ENCODE results near the gene PPIL4.

PPIL4 gene

GRCh38 chr6:149559389-149559788 lies 13.5 kb upstream of the PPIL4 start:
- Mint-ChIP-seq H3K4me1 (ENCODE audit: low read depth) (peaks cover 2% of the 10 kb centered on the region), H3K36me3 (ENCODE audit: low read depth) (no peaks in the 10 kb centered on the region), H3K9me3 (no peaks in the 10 kb centered on the region), H3K4me3 (no peak overlapping the region), H3K27ac (no peak overlapping the region), H3K27me3 (ENCODE audit: low read depth) (peaks cover 49% of the 10 kb centered on the region)
- DNase-seq (ENCODE audit: low spot score), result no peak

- Mint-ChIP-seq H3K27me3 (ENCODE audit: low read depth) (peaks cover 51% of the 10 kb centered on the region), H3K36me3 (ENCODE audit: low read depth) (no peaks in the 10 kb centered on the region), H3K27ac (no peak overlapping the region), H3K4me3 (no peak overlapping the region), H3K4me1 (ENCODE audit: low read depth) (peaks cover 2% of the 10 kb centered on the region), H3K9me3 (no peaks in the 10 kb centered on the region)
- no peak for DNase-seq (ENCODE audit: low spot score)
These were observed 12.2 kb upstream of the PPIL4 start for GRCh38 chr6:149558029-149558428.

- DNase-seq (ENCODE audit: low spot score), result no peak
- H3K9me3 Mint-ChIP-seq, result no peaks in the 10 kb centered on the region
- peaks cover 23% of the 10 kb centered on the region for H3K27me3 Mint-ChIP-seq (ENCODE audit: low read depth)
- no peak overlapping the region for H3K4me3 Mint-ChIP-seq
- H3K36me3 Mint-ChIP-seq (ENCODE audit: low read depth), result no peaks in the 10 kb centered on the region
- H3K27ac Mint-ChIP-seq, result no peak overlapping the region
- peaks cover 5% of the 10 kb centered on the region for H3K4me1 Mint-ChIP-seq (ENCODE audit: low read depth)
These were observed 6.1 kb upstream of the PPIL4 start for GRCh38 chr6:149551920-149552319.

GRCh38 chr6:149545258-149545753 lies 537 bp downstream of the PPIL4 start:
- peak overlapping the region; percentile 97 for H3K4me3 Mint-ChIP-seq
- peaks cover 25% of the 10 kb centered on the region for H3K4me1 Mint-ChIP-seq (ENCODE audit: low read depth)
- peaks cover 2% of the 10 kb centered on the region for H3K27me3 Mint-ChIP-seq (ENCODE audit: low read depth)
- peak overlapping the region; percentile 98 for H3K27ac Mint-ChIP-seq
- H3K9me3 Mint-ChIP-seq, result no peaks in the 10 kb centered on the region
- DNase-seq (ENCODE audit: low spot score), result peak; percentile 42
- H3K36me3 Mint-ChIP-seq (ENCODE audit: low read depth), result peaks cover 3% of the 10 kb centered on the region

- peaks cover 4% of the 10 kb centered on the region for H3K36me3 Mint-ChIP-seq (ENCODE audit: low read depth)
- peaks cover 25% of the 10 kb centered on the region for H3K4me1 Mint-ChIP-seq (ENCODE audit: low read depth)
- H3K4me3 Mint-ChIP-seq, result peak overlapping the region; percentile 97
- H3K27me3 Mint-ChIP-seq (ENCODE audit: low read depth), result peaks cover 2% of the 10 kb centered on the region
- H3K9me3 Mint-ChIP-seq, result no peaks in the 10 kb centered on the region
- no peak for DNase-seq (ENCODE audit: low spot score)
- peak overlapping the region; percentile 98 for H3K27ac Mint-ChIP-seq
These were observed 1.1 kb downstream of the PPIL4 start for GRCh38 chr6:149544646-149545257.

- no peaks in the 10 kb centered on the region for H3K27me3 Mint-ChIP-seq (ENCODE audit: low read depth)
- H3K36me3 Mint-ChIP-seq (ENCODE audit: low read depth), result peaks cover 24% of the 10 kb centered on the region
These were observed 4.7 kb downstream of the PPIL4 start for GRCh38 chr6:149541139-149541538.

GRCh38 chr6:149534742-149535141 lies 11.1 kb downstream of the PPIL4 start:
- no peaks in the 10 kb centered on the region for H3K4me1 Mint-ChIP-seq (ENCODE audit: low read depth)
- no peak for DNase-seq (ENCODE audit: low spot score)
- H3K36me3 Mint-ChIP-seq (ENCODE audit: low read depth), result peaks cover 50% of the 10 kb centered on the region
- H3K9me3 Mint-ChIP-seq, result no peaks in the 10 kb centered on the region
- H3K4me3 Mint-ChIP-seq, result no peak overlapping the region
- H3K27ac Mint-ChIP-seq, result no peak overlapping the region
- H3K27me3 Mint-ChIP-seq (ENCODE audit: low read depth), result no peaks in the 10 kb centered on the region

More at GRCh38 chr6:149541139-149541538, 4.7 kb downstream of the PPIL4 start:
- H3K9me3 Mint-ChIP-seq, result no peaks in the 10 kb centered on the region
- H3K4me3 Mint-ChIP-seq, result no peak overlapping the region
- H3K27ac Mint-ChIP-seq, result no peak overlapping the region
- no peak for DNase-seq (ENCODE audit: low spot score)
- peaks cover 23% of the 10 kb centered on the region for H3K4me1 Mint-ChIP-seq (ENCODE audit: low read depth)

- H3K9me3 Mint-ChIP-seq, result no peaks in the 10 kb centered on the region
- DNase-seq (ENCODE audit: low spot score), result no peak
- H3K4me1 Mint-ChIP-seq (ENCODE audit: low read depth), result no peaks in the 10 kb centered on the region
- no peak overlapping the region for H3K4me3 Mint-ChIP-seq
- H3K36me3 Mint-ChIP-seq (ENCODE audit: low read depth), result peaks cover 41% of the 10 kb centered on the region
- H3K27me3 Mint-ChIP-seq (ENCODE audit: low read depth), result no peaks in the 10 kb centered on the region
- H3K27ac Mint-ChIP-seq, result no peak overlapping the region
These were observed 16.2 kb downstream of the PPIL4 start for GRCh38 chr6:149529650-149530049.

- Mint-ChIP-seq H3K9me3 (peaks cover 4% of the 10 kb centered on the region), H3K27me3 (ENCODE audit: low read depth) (no peaks in the 10 kb centered on the region), H3K4me3 (no peak overlapping the region), H3K27ac (no peak overlapping the region), H3K4me1 (ENCODE audit: low read depth) (peaks cover 24% of the 10 kb centered on the region), H3K36me3 (ENCODE audit: low read depth) (peaks cover 27% of the 10 kb centered on the region)
- DNase-seq (ENCODE audit: low spot score), result no peak
These were observed 30.3 kb downstream of the PPIL4 start for GRCh38 chr6:149515494-149515893.

- Mint-ChIP-seq H3K36me3 (ENCODE audit: low read depth) (peaks cover 29% of the 10 kb centered on the region), H3K4me1 (ENCODE audit: low read depth) (peaks cover 27% of the 10 kb centered on the region)
These were observed 31.9 kb downstream of the PPIL4 start for GRCh38 chr6:149513915-149514314.

GRCh38 chr6:149510793-149511512 lies 34.9 kb downstream of the PPIL4 start:
- no peaks in the 10 kb centered on the region for H3K27me3 Mint-ChIP-seq (ENCODE audit: low read depth)
- H3K4me3 Mint-ChIP-seq, result no peak overlapping the region
- H3K9me3 Mint-ChIP-seq, result peaks cover 4% of the 10 kb centered on the region
- no peak for DNase-seq (ENCODE audit: low spot score)
- H3K27ac Mint-ChIP-seq, result no peak overlapping the region
- H3K4me1 Mint-ChIP-seq (ENCODE audit: low read depth), result peaks cover 22% of the 10 kb centered on the region
- H3K36me3 Mint-ChIP-seq (ENCODE audit: low read depth), result peaks cover 28% of the 10 kb centered on the region

More at GRCh38 chr6:149513915-149514314, 31.9 kb downstream of the PPIL4 start:
- Mint-ChIP-seq H3K9me3 (peaks cover 4% of the 10 kb centered on the region), H3K4me3 (no peak overlapping the region), H3K27ac (no peak overlapping the region), H3K27me3 (ENCODE audit: low read depth) (no peaks in the 10 kb centered on the region)
- no peak for DNase-seq (ENCODE audit: low spot score)

- DNase-seq (ENCODE audit: low spot score), result peak; percentile 55
- peaks cover 27% of the 10 kb centered on the region for H3K36me3 Mint-ChIP-seq (ENCODE audit: low read depth)
- H3K4me1 Mint-ChIP-seq (ENCODE audit: low read depth), result peaks cover 18% of the 10 kb centered on the region
- H3K4me3 Mint-ChIP-seq, result peak overlapping the region; percentile 40
- H3K9me3 Mint-ChIP-seq, result no peaks in the 10 kb centered on the region
- peak overlapping the region; percentile 62 for H3K27ac Mint-ChIP-seq
- H3K27me3 Mint-ChIP-seq (ENCODE audit: low read depth), result no peaks in the 10 kb centered on the region
These were observed 37.4 kb downstream of the PPIL4 start for GRCh38 chr6:149508485-149508884.

- no peaks in the 10 kb centered on the region for H3K9me3 Mint-ChIP-seq
- H3K27me3 Mint-ChIP-seq (ENCODE audit: low read depth), result no peaks in the 10 kb centered on the region
- H3K4me3 Mint-ChIP-seq, result no peak overlapping the region
- peaks cover 24% of the 10 kb centered on the region for H3K4me1 Mint-ChIP-seq (ENCODE audit: low read depth)
- no peak for DNase-seq (ENCODE audit: low spot score)
- H3K36me3 Mint-ChIP-seq (ENCODE audit: low read depth), result peaks cover 28% of the 10 kb centered on the region
- H3K27ac Mint-ChIP-seq, result no peak overlapping the region
These were observed 42.0 kb downstream of the PPIL4 start for GRCh38 chr6:149503872-149504271.

GRCh38 chr6:149503276-149503675 lies 42.6 kb downstream of the PPIL4 start:
- DNase-seq (ENCODE audit: low spot score), result no peak
- Mint-ChIP-seq H3K4me1 (ENCODE audit: low read depth) (peaks cover 19% of the 10 kb centered on the region), H3K9me3 (no peaks in the 10 kb centered on the region), H3K27ac (no peak overlapping the region), H3K4me3 (no peak overlapping the region), H3K27me3 (ENCODE audit: low read depth) (no peaks in the 10 kb centered on the region), H3K36me3 (ENCODE audit: low read depth) (peaks cover 28% of the 10 kb centered on the region)

Data from T-helper 2 cell treated with Interferon-gamma antibody and Interleukin-4, amounts not matched to agents 5 μg/mL and 100 μg/mL, for 36 hours (primary cell).